ENCODE measurements around the gene ABCG4.
"Not testable (repeated sequence)": the region's sequence is repeated elsewhere in the genome, so short reads cannot be mapped to it uniquely, and the experiment has no call there.

ABCG4 gene

GRCh38 chr11:119188067-119188466 lies 39.2 kb downstream of the ABCG4 start:
- no peak for ATAC-seq (replicated peaks)
- peaks cover 3% of the 10 kb centered on the region for H3K36me3 Mint-ChIP-seq (ENCODE audit: insufficient read depth)
- H3K4me1 Mint-ChIP-seq (ENCODE audit: low read depth in 2 of 2): no peaks in the 10 kb centered on the region
- H3K27ac Mint-ChIP-seq: no peak overlapping the region
- H3K4me3 Mint-ChIP-seq: no peak overlapping the region
- H3K27me3 Mint-ChIP-seq: peaks cover 16 to 40% of the 10 kb centered on the region in 2 donors
- no peaks in the 10 kb centered on the region for H3K9me3 Mint-ChIP-seq
- no peak for DNase-seq

GRCh38 chr11:119188887-119189286 lies 40.0 kb downstream of the ABCG4 start:
- ATAC-seq (replicated peaks): no peak
- no peaks in the 10 kb centered on the region for H3K9me3 Mint-ChIP-seq
- H3K27ac Mint-ChIP-seq: peak overlapping the region in 1 of 2 donors; percentile 15

GRCh38 chr11:119189393-119189792 lies 40.5 kb downstream of the ABCG4 start:
- Mint-ChIP-seq H3K27me3 (peaks cover 25 to 40% of the 10 kb centered on the region in 2 donors), H3K36me3 (ENCODE audit: insufficient read depth) (peaks cover 3% of the 10 kb centered on the region), H3K27ac (peak overlapping the region in 1 of 2 donors; percentile 15), H3K9me3 (no peaks in the 10 kb centered on the region), H3K4me3 (no peak overlapping the region), H3K4me1 (ENCODE audit: low read depth in 2 of 2) (no peaks in the 10 kb centered on the region)
- DNase-seq: no peak
- ATAC-seq (replicated peaks): no peak

More at GRCh38 chr11:119188887-119189286, 40.0 kb downstream of the ABCG4 start:
- no peak overlapping the region for H3K4me3 Mint-ChIP-seq
- no peaks in the 10 kb centered on the region for H3K4me1 Mint-ChIP-seq (ENCODE audit: low read depth in 2 of 2)
- DNase-seq: no peak
- H3K36me3 Mint-ChIP-seq (ENCODE audit: insufficient read depth): peaks cover 3% of the 10 kb centered on the region
- H3K27me3 Mint-ChIP-seq: peaks cover 24 to 40% of the 10 kb centered on the region in 2 donors

GRCh38 chr11:119190531-119190930 lies 41.7 kb downstream of the ABCG4 start:
- Mint-ChIP-seq H3K9me3 (no peaks in the 10 kb centered on the region), H3K27ac (no peak overlapping the region), H3K4me1 (ENCODE audit: low read depth in 2 of 2) (no peaks in the 10 kb centered on the region), H3K36me3 (ENCODE audit: insufficient read depth) (peaks cover under 1% of the 10 kb centered on the region), H3K27me3 (peaks cover 25 to 45% of the 10 kb centered on the region in 2 donors), H3K4me3 (no peak overlapping the region)
- ATAC-seq (replicated peaks) (no peak), DNase-seq (no peak)

GRCh38 chr11:119191265-119191664 lies 42.4 kb downstream of the ABCG4 start:
- peaks cover 20 to 37% of the 10 kb centered on the region in 2 donors for H3K27me3 Mint-ChIP-seq
- ATAC-seq (replicated peaks); H3K4me3 Mint-ChIP-seq; H3K9me3 Mint-ChIP-seq; H3K4me1 Mint-ChIP-seq (ENCODE audit: low read depth in 2 of 2); H3K36me3 Mint-ChIP-seq (ENCODE audit: insufficient read depth); DNase-seq; H3K27ac Mint-ChIP-seq: not testable (repeated sequence)

GRCh38 chr11:119192111-119192510 lies 43.3 kb downstream of the ABCG4 start:
- DNase-seq: no peak
- Mint-ChIP-seq H3K36me3 (ENCODE audit: insufficient read depth) (no peaks in the 10 kb centered on the region), H3K27me3 (peaks cover 15 to 29% of the 10 kb centered on the region in 2 donors), H3K4me3 (no peak overlapping the region), H3K4me1 (ENCODE audit: low read depth in 2 of 2) (peaks cover 2 to 5% of the 10 kb centered on the region in 2 donors), H3K9me3 (no peaks in the 10 kb centered on the region), H3K27ac (no peak overlapping the region)
- no peak for ATAC-seq (replicated peaks)

GRCh38 chr11:119193001-119193400 lies 44.1 kb downstream of the ABCG4 start:
- H3K27me3 Mint-ChIP-seq: peaks cover 15 to 22% of the 10 kb centered on the region in 2 donors
- H3K4me1 Mint-ChIP-seq (ENCODE audit: low read depth in 2 of 2): peaks cover 2 to 5% of the 10 kb centered on the region in 2 donors
- DNase-seq (no peak), ATAC-seq (replicated peaks) (no peak)
- no peaks in the 10 kb centered on the region for H3K9me3 Mint-ChIP-seq
- H3K27ac Mint-ChIP-seq: no peak overlapping the region
- H3K36me3 Mint-ChIP-seq (ENCODE audit: insufficient read depth): no peaks in the 10 kb centered on the region
- no peak overlapping the region for H3K4me3 Mint-ChIP-seq

- DNase-seq (no peak), ATAC-seq (replicated peaks) (no peak)
- Mint-ChIP-seq H3K36me3 (ENCODE audit: insufficient read depth) (no peaks in the 10 kb centered on the region), H3K27me3 (peaks cover 15 to 20% of the 10 kb centered on the region in 2 donors), H3K4me1 (ENCODE audit: low read depth in 2 of 2) (peaks cover 2 to 5% of the 10 kb centered on the region in 2 donors), H3K4me3 (no peak overlapping the region), H3K27ac (no peak overlapping the region), H3K9me3 (no peaks in the 10 kb centered on the region)
Observed at GRCh38 chr11:119193626-119194025, 44.8 kb downstream of the ABCG4 start.

- Mint-ChIP-seq H3K9me3 (no peaks in the 10 kb centered on the region), H3K27ac (no peak overlapping the region), H3K4me3 (no peak overlapping the region), H3K4me1 (ENCODE audit: low read depth in 2 of 2) (peaks cover 2 to 5% of the 10 kb centered on the region in 2 donors), H3K36me3 (ENCODE audit: insufficient read depth) (no peaks in the 10 kb centered on the region), H3K27me3 (peaks cover 9 to 10% of the 10 kb centered on the region in 2 donors)
- ATAC-seq (replicated peaks): no peak
- no peak for DNase-seq
Observed at GRCh38 chr11:119194811-119195440, 46.1 kb downstream of the ABCG4 start.

GRCh38 chr11:119195680-119196079 lies 46.8 kb downstream of the ABCG4 start:
- Mint-ChIP-seq H3K4me3 (no peak overlapping the region), H3K36me3 (ENCODE audit: insufficient read depth) (no peaks in the 10 kb centered on the region), H3K9me3 (no peaks in the 10 kb centered on the region), H3K4me1 (ENCODE audit: low read depth in 2 of 2) (peaks cover 2 to 5% of the 10 kb centered on the region in 2 donors), H3K27ac (no peak overlapping the region), H3K27me3 (peaks cover 9 to 10% of the 10 kb centered on the region in 2 donors)
- ATAC-seq (replicated peaks): no peak
- DNase-seq: no peak

- Mint-ChIP-seq H3K9me3 (no peaks in the 10 kb centered on the region), H3K27me3 (peaks cover 9 to 10% of the 10 kb centered on the region in 2 donors), H3K27ac (no peak overlapping the region), H3K36me3 (ENCODE audit: insufficient read depth) (no peaks in the 10 kb centered on the region), H3K4me1 (ENCODE audit: low read depth in 2 of 2) (peaks cover 2 to 5% of the 10 kb centered on the region in 2 donors), H3K4me3 (no peak overlapping the region)
- DNase-seq (peak; percentile 68 to 72 (median 69)), ATAC-seq (replicated peaks) (peak; percentile 99)
Observed at GRCh38 chr11:119196833-119197483, 48.1 kb downstream of the ABCG4 start.

- DNase-seq (no peak), ATAC-seq (replicated peaks) (no peak)
- Mint-ChIP-seq H3K4me3 (no peak overlapping the region), H3K27me3 (peaks cover under 1 to 10% of the 10 kb centered on the region in 2 donors), H3K9me3 (no peaks in the 10 kb centered on the region), H3K36me3 (ENCODE audit: insufficient read depth) (no peaks in the 10 kb centered on the region), H3K4me1 (ENCODE audit: low read depth in 2 of 2) (peaks cover 2 to 5% of the 10 kb centered on the region in 2 donors), H3K27ac (no peak overlapping the region)
Observed at GRCh38 chr11:119198925-119199324, 50.1 kb downstream of the ABCG4 start.

GRCh38 chr11:119201236-119201635 lies 52.4 kb downstream of the ABCG4 start:
- not testable (repeated sequence) for ATAC-seq (replicated peaks); DNase-seq; H3K27ac Mint-ChIP-seq; H3K4me1 Mint-ChIP-seq (ENCODE audit: low read depth in 2 of 2); H3K4me3 Mint-ChIP-seq; H3K27me3 Mint-ChIP-seq; H3K9me3 Mint-ChIP-seq
- H3K36me3 Mint-ChIP-seq (ENCODE audit: insufficient read depth): peaks cover 10% of the 10 kb centered on the region

GRCh38 chr11:119202554-119202953 lies 53.7 kb downstream of the ABCG4 start:
- no peak for ATAC-seq (replicated peaks)
- Mint-ChIP-seq H3K4me3 (no peak overlapping the region), H3K27me3 (no peaks in the 10 kb centered on the region), H3K36me3 (ENCODE audit: insufficient read depth) (peaks cover 14% of the 10 kb centered on the region), H3K9me3 (no peaks in the 10 kb centered on the region), H3K4me1 (ENCODE audit: low read depth in 2 of 2) (peaks cover 11 to 13% of the 10 kb centered on the region in 2 donors), H3K27ac (no peak overlapping the region)
- DNase-seq: no peak

All from effector memory CD8-positive, alpha-beta T cell (primary cell).